ENCODE results near the gene AMIGO3.

The AMIGO3 gene

GRCh38 chr3:49725906-49726681 lies 6.6 kb upstream of the AMIGO3 start:
- no peak overlapping the region for H3K4me3 ChIP-seq (ENCODE audit: low read depth, low read length)

GRCh38 chr3:49724586-49724985 lies 5.1 kb upstream of the AMIGO3 start:
- peak overlapping the region; percentile 99 for H3K4me3 ChIP-seq (ENCODE audit: low read depth, low read length)

DNA sequence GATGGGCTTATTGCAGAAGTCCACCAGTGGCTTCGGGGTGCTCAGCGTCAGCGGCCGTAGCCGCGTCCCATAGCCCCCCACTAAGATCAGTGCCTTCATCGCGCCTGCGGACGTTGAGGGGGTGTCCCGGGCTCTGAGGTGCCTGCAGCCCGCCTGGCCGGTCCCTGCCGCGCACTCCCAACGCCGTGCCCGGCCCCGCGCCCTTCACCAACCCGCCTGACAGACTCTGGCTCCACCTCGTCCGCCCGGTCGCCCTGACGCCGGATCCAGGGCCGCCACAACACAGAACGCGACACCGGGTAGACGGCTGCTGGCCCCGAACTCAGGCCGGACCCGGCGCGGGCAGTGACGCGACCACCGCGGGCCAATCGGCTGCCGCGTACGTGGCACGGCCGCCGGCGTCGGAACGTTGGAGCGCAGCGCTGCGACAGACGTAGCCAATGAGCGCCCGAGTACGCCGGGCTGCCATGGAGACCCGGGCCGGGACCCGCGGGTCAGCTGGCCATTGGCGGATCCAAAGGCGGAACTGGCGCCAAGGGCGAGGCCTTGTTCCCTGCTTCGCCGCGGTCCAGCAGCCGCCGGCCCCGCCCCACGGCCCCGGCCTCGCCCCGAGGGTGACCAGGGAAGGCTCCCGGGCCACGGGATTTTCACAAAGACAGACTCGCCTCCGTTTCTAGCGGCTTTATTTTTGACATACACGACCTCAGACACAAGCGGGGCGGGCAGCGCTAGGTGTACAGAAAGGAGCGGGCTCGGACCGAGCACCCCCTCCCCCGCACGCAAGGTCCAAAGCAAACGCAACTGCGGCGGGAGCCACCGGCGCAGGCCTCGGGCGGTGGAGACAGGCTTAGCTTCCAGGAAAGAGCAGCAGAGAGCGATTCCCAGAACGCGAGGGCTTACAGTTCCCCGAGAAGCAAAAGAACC lies 4.4 kb upstream of the AMIGO3 start, which contains the start of gene GMPPB:
TSS of gene GMPPB (minus strand) at position 324 of the 924 bp plus-strand sequence. CDS start at position 99, 225 bp downstream.
- peak within 1 kb of the TSS; percentile 99 for H3K4me3 ChIP-seq (ENCODE audit: low read depth, low read length)

GRCh38 chr3:49723296-49723627 lies 3.8 kb upstream of the AMIGO3 start:
- H3K4me3 ChIP-seq (ENCODE audit: low read depth, low read length): peak overlapping the region; percentile 99

- peak overlapping the region; percentile 99 for H3K4me3 ChIP-seq (ENCODE audit: low read depth, low read length)
Measured at GRCh38 chr3:49722896-49723295, 3.4 kb upstream of the AMIGO3 start.

DNA sequence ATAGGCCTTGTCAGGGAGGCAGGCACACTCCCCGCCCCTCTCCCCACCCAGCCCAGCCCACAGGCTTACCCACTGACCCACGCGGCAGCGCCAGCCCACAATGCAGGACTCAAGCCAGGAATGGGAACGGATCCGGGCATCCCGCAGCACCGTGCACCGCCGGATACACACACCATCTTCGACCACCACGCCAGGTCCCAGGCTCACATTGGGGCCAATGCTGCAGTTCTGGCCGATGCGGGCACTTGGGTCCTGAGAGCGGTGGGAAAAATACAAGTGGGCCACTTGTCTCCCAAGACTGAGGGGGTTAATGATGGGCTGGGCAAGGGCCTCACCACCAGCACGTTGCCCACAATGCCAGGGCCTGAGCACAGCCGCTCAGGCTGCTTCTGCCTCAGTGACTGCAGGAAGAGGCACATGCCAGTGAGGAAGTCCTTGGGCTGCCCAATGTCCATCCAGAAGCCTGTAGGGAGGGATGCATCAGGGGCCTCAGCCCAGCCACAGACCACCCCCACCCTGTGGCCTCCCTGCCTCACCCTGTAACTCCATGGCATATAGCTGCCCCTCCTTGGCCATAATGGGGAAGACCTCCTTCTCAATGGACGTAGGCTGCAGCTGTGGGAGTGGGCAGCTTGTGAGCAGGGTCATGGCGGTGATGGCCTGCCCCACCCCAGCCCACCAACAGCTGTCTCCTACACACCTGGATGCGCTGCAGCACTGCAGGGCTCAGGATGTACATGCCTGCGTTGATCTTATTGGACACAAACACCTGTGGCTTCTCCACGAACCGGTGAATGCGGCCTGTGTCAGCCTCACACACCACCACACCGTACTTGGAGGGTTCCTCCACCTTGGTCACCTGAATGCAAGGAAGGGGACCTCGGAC lies 2.7 kb upstream of the AMIGO3 start:
- H3K4me3 ChIP-seq (ENCODE audit: low read depth, low read length): no peak overlapping the region

GRCh38 chr3:49721596-49721895 lies 2.1 kb upstream of the AMIGO3 start:
- no peak overlapping the region for H3K4me3 ChIP-seq (ENCODE audit: low read depth, low read length)

DNA sequence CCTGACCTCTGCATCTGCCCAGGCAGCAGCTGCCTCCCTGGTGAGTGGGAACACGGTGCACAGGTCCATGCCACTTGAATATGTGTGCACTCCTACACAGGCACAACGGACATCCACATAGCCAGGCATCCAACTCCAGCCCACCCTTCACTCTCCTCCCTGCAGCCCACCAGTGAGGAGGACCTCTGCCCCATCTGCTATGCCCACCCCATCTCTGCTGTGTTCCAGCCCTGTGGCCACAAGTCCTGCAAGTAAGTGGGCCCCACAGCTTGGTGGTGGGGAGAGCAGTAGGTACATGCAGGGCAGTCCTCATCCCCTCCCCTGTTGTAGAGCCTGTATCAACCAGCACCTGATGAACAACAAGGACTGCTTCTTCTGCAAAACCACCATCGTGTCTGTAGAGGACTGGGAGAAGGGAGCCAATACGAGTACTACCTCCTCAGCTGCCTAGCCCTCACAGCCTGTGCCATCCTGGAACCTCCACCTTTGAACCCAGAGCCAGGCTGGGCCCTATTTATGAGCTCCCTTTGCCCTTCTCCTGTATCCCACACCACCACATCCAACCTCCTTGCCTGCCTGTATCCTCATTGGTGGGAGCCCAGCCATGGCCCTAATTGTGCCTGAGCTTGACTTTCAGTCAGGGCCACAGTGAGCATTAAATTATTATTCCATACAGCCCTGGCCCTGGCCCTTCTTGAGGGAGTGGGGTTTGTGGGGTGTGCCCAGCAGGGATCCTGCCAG lies 1.5 kb upstream of the AMIGO3 start:
- H3K4me3 ChIP-seq (ENCODE audit: low read depth, low read length): no peak overlapping the region

DNA sequence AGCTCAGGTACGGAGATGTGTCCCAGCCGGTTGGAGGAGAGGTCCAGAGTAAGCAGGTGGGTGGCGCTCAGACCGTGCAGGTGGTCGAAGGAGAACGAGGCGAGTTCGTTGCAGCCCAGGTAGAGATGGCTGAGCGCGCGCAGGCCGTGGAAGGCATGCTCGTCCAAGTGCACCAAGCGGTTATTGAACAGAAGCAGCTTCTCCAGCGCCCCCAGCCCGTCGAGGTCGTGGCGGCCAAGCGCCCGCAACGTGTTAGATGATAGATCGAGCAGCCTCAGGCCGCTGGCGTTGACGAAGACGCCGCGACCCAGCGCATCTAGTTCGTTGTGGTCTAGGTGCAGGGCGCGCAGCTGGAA lies 648 bp downstream of the AMIGO3 start:
- peak overlapping the region; percentile 70 for H3K4me3 ChIP-seq (ENCODE audit: low read depth, low read length)

GRCh38 chr3:49717959-49718857 lies 1.3 kb downstream of the AMIGO3 start:
- H3K4me3 ChIP-seq (ENCODE audit: low read depth, low read length): no peak overlapping the region

DNA sequence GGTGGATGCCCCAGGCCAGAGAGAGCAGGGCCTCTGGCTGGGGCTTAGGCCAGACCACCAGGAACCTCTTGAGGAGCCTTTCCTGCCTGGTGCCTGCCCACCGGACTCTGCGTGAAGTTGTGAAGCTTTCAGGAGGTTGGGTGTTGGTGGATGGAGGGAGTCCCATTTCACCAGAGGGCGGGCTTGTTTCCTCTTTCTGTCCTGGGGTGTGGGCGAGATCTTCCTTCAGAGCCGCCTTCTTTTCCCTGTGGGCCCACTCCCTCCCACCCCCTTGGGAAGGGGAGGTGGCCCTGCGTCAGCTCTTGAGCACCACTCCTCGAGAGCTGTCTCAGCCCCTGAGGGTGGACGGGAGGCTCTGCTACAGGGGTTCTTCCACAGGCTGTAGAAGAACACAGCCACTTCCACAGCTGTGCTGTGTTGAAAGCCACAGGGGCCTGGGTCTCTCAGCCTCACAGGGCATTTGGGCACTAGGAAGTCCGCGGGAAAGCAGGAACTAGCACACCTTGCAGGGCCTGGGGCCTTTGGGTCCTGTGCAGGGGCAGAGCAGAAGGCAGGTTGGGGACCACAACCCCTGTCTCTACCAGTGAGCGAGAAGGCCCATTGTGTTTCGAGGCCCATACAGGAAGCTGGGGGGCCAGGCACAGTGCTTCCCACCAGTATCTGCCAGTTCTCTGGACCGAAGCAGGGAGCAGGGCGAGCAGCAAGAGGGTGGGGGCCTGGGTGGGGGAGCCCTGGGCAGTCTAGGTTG lies 2.1 kb downstream of the AMIGO3 start:
- no peak overlapping the region for H3K4me3 ChIP-seq (ENCODE audit: low read depth, low read length)

GRCh38 chr3:49716691-49717210 lies 2.7 kb downstream of the AMIGO3 start:
- no peak overlapping the region for H3K4me3 ChIP-seq (ENCODE audit: low read depth, low read length)

- H3K4me3 ChIP-seq (ENCODE audit: low read depth, low read length): no peak overlapping the region
Measured at GRCh38 chr3:49716169-49716568, 3.3 kb downstream of the AMIGO3 start.

DNA sequence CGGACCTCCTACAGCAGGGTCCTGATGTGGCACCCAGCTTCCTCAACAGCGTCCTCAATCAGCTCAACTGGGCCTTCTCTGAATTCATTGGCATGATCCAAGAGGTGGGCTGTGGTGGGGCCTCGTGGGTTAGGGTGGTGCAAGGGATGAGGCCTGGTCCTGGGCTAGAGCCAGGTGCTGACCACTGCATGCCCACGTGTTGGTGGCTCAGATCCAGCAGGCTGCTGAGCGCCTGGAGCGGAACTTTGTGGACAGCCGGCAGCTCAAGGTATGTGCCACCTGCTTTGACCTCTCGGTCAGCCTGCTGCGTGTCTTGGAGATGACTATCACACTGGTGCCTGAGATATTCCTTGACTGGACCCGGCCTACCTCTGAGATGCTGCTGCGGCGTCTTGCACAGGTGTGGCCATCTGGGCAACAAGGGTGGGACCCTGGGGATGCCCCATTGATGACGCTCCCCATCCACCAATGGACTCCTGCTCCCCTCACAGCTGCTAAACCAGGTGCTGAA lies 3.8 kb downstream of the AMIGO3 start:
- H3K4me3 ChIP-seq (ENCODE audit: low read depth, low read length): no peak overlapping the region

- H3K4me3 ChIP-seq (ENCODE audit: low read depth, low read length): no peak overlapping the region
Measured at GRCh38 chr3:49714728-49715550, 4.5 kb downstream of the AMIGO3 start.

DNA sequence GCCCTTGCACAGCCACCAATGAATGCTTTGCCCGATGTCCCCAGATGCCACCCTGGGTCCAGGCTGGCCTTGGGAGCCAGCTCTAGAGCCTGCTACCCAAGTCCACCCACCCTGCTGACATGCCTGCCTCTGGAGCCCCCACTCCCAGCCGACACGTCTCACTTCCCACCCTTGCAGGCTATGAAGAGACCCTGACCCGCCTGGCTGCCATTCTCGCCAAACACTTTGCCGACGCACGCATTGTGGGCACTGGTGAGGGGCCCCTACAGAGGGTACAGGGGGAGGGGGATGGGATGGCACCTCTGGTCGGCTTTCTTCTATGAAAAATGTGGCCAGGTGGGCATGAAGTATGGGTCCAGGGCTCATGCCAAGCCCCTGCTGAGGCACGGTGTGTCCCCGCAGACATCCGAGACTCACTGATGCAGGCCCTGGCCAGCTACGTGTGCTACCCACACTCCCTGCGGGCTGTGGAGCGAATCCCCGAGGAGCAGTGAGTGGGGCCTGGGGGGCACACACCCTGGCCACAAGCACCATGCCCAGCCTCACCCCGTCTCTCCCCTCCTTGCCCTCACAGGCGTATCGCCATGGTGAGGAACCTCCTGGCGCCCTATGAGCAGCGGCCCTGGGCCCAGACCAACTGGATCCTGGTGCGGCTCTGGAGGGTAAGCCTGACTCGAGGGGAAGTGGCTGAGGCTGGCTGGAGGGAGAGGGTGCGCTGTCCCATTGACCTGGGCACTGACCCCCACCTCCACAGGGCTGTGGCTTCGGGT lies 6.0 kb downstream of the AMIGO3 start:
- H3K4me3 ChIP-seq (ENCODE audit: low read depth, low read length): no peak overlapping the region
